Measurements from ENCODE around the gene KCTD3.

The KCTD3 gene

GRCh38 chr1:215557504-215557903, 9.6 kb upstream of the KCTD3 start:
- no peak for DNase-seq

GRCh38 chr1:215557992-215558626, 9.0 kb upstream of the KCTD3 start:
- no peak for DNase-seq

GRCh38 chr1:215567491-215568298, 591 bp downstream of the KCTD3 start:
- peak; percentile 51 for DNase-seq

GRCh38 chr1:215568299-215568692, 1.2 kb downstream of the KCTD3 start:
- no peak for DNase-seq

GRCh38 chr1:215569986-215570824, 3.1 kb downstream of the KCTD3 start:
- DNase-seq = no peak

- DNase-seq = no peak
These were observed 14.8 kb downstream of the KCTD3 start for GRCh38 chr1:215581896-215582295.

- no peak for DNase-seq
These were observed 16.2 kb downstream of the KCTD3 start for GRCh38 chr1:215583185-215583749.

GRCh38 chr1:215584389-215584788, 17.3 kb downstream of the KCTD3 start:
- DNase-seq = no peak

- no peak for DNase-seq
These were observed 22.7 kb downstream of the KCTD3 start for GRCh38 chr1:215589650-215590435.

- no peak for DNase-seq
These were observed 23.8 kb downstream of the KCTD3 start for GRCh38 chr1:215590779-215591491.

- peak; percentile 79 for DNase-seq
These were observed 27.5 kb downstream of the KCTD3 start for GRCh38 chr1:215594640-215595039.

- DNase-seq = no peak
These were observed 28.1 kb downstream of the KCTD3 start for GRCh38 chr1:215595231-215595630.

- no peak for DNase-seq
These were observed 30.9 kb downstream of the KCTD3 start for GRCh38 chr1:215597961-215598360.

GRCh38 chr1:215599418-215600074, 32.4 kb downstream of the KCTD3 start:
- no peak for DNase-seq

GRCh38 chr1:215600258-215600792, 33.2 kb downstream of the KCTD3 start:
- no peak for DNase-seq

GRCh38 chr1:215600867-215601266, 33.8 kb downstream of the KCTD3 start:
- DNase-seq = no peak

- no peak for DNase-seq
These were observed 34.2 kb downstream of the KCTD3 start for GRCh38 chr1:215601276-215601675.

- no peak for DNase-seq
These were observed 36.2 kb downstream of the KCTD3 start for GRCh38 chr1:215603319-215603718.

GRCh38 chr1:215605011-215605621, 38.0 kb downstream of the KCTD3 start:
- no peak for DNase-seq

- DNase-seq = no peak
These were observed 38.9 kb downstream of the KCTD3 start for GRCh38 chr1:215606036-215606435.
